ENCODE data around the gene KRTAP10-6.
"Not testable (repeated sequence)": the region's sequence is repeated elsewhere in the genome, so short reads cannot be mapped to it uniquely, and the experiment has no call there.

Gene KRTAP10-6

DNA sequence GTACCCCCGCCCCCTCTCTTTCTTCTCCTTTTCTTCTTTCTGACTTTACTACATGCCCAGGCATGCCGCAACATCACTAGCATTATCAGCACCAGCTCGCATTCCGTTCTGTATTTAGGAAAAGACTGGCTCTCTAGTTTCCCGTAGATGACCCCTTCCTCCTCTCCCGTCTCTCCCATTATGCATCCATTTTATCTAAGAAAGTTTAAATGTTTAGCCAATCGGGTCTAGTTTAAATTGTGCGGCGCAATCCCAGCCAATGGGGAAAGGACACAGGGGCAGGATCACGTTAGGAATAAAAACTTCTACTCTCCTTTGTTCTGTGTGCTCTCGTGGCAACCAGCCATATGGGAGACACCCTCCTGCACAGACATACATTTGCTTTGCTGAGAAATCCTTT, 5.8 kb upstream of the KRTAP10-6 start:
- no peak for DNase-seq (ENCODE audit: low read depth)

DNA sequence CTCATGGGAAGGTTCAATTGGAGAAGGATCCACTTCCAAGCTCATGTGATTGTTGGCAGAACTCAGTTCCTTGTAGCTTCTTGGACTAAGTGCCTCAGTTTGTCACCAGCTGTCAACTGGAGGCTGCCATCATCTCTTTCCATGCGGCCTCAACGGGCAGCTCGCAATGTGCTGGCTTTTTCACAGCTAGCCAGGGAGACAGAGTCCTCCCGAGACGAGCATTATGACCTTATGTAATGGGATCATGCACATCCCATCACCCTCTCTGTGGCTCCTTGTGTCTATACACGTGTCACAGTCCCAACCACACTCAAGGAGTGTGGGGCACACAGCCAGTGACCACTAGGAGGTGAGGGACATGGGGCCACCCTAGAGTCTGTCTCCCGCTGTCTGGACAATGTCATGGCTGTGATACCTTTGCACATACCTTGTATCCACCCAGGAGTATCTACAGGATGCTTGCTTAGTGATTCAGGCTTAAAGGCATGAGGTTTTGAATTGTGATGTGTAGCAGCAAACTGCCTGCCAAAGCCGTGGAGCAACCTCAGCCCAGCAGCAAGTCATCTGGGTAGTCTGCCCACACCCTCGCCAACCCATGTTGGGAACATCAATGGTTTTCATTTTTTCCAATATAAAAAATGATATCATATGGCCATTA, 3.9 kb upstream of the KRTAP10-6 start:
- no peak for DNase-seq (ENCODE audit: low read depth)

DNA sequence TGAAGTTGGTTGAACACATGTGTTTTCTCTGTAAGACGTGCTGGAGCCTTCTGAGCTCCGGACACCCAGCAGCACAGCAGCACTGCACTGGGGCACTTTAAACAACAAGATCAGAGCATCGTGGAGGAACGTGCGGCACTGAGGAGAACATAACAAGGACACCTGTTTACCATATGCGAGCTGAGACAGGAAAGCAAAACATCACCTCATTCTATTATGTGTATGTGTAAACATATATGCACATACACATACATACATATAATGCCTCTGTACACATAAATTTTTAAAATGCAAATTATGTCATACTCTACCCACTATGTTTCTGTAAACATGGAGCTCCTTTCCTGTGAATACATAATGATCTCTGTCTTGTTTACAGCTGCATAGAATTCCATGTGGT, 3.2 kb upstream of the KRTAP10-6 start:
- DNase-seq (ENCODE audit: low read depth) = no peak

DNA sequence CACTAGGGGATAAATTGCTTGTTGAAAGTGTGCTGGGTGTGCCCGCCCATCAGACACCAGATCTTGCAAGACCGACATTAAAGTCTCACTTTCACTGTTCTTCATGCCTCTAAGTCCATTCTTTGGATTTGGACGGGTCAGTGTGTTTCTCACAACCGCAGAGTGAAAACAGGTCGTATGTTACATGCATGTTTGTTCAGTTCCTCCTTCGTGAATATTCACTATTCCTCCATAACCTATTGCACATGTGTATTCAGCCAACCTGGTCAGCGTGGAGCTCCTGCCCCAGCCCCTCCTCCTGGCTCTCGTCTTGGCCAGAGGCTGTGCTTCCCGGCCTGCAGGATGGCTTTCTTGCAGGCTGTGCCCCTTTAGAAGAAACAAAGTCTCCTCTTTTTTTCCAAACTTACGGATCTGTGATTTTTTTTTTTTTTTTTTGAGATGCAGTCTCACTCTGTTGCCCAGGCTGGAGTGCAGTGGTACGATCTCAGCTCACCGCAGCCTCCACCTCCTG, 2.2 kb upstream of the KRTAP10-6 start:
- no peak for DNase-seq (ENCODE audit: low read depth)

DNA sequence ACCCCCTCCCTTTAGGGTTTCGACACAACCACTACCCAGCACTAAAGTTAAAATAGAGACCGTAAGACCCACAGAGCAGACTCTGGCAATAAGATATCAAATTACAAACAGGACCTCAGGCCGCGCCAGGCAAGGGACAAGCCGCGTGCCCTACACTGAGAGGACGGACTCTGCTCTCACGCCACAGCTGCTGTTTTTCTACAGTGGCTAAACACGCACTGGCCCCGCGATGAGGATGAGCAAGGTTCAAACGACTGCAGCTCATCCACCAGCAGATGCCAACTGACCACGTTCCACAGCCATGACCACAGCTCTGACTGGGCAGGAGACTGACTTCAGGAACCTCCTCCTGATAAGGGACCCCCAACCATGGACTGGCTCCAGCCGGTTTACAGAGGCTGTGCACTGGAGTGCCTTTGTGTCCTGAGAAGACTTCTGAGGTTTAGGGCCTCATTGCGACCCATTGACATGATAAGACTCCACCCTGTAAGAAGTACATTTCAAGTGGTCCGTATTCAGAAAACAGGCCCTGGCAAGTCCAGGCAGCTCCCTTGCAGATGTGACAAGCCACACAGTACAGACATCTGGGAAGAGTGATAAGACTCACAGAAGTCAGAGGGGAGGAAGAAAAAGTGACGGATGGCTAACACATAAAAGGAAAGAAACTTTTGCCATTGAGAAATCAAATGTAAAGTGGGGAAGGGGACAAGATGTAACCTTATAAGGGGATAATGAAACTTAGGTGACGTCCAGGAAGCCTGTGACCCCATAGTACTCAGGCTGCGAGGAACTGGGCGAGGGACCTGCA, 1.5 kb upstream of the KRTAP10-6 start:
- DNase-seq (ENCODE audit: low read depth) = no peak

DNA sequence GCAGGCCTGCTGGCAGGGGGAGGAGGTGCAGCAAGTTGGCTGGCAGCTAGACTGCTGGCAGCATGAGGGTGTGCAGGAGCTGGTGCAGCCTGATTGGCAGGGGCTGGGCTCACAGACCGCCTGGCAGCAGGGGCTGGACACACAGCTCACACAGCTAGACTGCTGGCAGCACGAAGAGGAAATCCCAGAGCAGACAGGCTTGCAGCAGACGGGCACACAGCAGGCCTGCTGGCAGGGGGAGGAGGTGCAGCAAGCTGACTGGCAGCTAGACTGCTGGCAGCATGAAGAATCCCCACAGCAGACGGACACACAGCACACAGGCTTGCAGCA, 539 bp downstream of the KRTAP10-6 start:
- not testable (repeated sequence) for DNase-seq (ENCODE audit: low read depth)

DNA sequence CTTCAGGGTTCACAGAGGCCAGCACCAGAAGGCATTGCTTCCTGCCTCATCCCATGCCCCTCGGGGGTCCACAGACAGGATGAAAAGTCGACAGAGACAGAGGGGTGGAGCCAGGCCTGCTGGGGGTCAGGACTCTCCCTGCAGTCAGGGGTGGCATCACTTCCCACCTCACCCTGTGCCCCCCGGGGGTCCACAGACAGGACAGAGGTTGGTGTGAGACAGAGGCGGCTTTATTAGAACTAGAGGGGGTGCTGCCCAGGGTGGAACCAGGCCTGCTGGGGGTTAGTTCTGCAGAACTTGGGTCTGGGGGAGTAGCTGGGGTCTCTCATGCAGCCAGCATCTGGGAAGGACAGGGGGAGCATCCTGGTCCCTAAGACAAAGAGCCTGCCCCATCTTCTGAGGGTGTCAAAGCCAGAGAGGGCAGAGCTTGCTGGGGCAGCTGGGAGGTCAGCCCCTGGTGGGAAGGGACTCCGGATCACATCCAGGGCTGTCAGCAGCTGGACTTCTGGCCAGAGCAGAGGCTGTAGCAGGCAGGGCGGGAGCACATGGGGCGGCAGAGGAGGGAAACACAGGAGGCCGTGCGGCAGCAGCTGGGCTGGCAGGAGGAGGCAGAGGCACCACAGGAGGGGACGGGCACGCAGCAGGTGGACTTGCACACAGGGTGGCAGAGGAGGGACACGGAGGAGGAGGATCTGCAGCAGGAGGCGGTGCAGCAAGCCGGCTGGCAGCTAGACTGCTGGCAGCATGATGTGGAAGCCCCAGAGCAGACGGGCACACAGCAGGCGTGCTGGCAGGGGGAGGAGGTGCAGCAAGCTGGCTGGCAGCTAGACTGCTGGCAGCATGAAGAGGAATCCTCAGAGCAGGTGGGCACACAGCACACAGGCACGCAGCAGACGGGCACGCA, 1.2 kb downstream of the KRTAP10-6 start:
- not testable (repeated sequence) for DNase-seq (ENCODE audit: low read depth)

DNA sequence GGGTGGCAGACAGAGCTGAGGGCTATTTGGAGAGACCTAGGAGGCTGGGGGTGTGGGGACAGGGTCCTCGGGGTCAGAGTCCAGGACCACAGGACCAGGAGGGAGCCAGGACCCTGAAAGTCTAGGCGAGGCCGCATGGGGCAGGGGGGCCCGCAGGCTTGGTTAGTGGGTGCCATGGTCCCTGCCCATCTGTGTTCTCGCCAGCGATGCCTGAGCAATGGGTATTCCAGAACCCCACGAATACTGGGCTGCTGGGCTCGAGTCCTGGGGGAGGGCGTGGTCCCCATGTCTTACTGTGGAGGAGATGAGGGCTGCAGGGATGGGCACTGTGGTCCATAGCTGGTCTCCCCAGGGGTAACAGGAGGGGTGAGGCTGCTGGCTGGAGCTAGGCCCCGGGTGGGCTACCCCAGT, 2.0 kb downstream of the KRTAP10-6 start:
- no peak for DNase-seq (ENCODE audit: low read depth)

DNA sequence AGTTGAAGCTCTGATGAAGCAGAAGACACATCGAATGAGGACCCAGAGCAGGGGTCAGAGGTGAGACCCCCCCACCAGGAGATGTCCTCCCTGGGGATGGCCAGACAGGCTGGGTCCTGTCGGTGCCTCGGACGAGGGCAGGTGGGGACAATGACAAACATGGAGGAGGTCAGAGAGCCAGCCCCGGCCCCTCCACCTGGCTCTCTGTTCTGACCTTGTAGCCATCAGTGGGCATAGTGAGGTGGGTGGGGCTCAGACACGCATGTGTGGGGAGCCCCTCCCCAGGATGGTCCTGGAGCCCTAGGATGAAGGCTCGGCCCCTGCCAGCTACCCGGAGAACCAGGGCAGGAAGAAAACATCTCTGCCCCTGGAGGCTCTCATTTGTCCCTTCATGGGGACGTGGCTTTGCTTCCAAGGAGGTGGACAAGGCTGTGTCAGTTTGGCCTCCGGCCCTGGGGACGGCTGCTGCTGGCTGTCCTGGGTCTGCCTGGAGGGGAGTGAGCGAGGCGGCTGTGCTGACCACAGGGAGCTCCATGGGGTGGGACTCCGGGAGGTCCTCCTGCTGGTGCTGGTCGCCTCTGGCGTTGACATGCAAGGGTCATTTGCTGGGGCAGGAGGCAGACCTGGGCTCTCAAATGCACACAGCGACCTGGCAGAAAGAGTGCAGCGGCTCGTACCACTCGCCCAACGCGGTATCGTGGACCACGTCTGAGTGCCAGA, 2.6 kb downstream of the KRTAP10-6 start:
- DNase-seq (ENCODE audit: low read depth) = no peak

DNA sequence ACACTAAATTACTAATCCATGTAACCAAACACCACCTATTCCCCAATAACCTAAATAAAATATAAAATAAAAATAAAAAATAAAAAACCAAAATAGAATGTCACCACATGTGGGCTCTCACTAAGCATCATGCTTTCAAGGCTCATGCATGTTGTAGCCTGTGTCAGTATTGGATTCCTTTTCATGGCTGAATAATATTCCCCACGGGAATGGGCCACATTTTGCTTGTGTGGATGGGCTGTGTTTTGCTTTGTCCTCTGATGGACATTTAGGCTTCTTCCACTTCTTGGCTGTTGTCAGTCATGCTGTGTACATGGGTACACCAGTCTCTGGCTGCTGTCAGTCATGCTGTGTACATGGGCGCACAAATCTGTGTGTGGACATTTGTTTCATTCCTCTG, 3.2 kb downstream of the KRTAP10-6 start:
- DNase-seq (ENCODE audit: low read depth) = no peak

DNA sequence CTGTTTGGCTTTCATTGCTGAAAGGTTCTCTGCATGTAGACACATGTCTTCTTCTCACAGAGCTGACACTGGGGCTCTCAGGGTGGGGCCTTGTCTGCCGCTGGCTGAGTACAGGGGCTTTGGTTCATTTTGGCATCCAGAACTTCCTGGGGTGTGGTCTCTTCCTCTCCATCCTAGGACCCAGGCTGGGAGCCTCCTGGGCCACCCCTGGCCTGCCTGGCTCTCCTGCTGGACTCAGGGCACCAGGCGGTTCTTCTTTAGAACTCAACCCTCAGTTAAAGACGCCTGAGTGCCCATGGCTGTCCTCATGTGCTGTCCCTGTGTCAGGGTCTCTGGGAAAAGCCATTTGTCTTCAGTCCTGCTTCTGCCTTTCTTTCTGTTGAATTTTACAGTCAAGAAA, 6.4 kb downstream of the KRTAP10-6 start:
- no peak for DNase-seq (ENCODE audit: low read depth)

DNA sequence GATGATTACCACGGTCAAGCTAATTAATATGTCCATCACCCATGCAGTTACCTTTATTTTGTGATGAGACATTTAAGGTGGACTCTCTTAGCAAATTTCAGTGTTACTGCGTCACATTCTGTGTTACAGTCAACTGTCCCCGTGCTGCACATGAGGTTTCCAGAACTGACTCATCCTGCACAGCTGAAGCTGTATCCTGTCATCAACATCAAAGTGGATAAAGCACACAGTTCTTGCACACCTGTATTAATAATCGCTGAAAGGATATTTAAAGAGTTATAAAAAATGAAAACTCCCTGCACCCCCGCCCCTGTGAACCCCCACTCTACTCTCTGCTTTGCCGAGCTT, 8.5 kb downstream of the KRTAP10-6 start:
- DNase-seq (ENCODE audit: low read depth) = peak; percentile 11

DNA sequence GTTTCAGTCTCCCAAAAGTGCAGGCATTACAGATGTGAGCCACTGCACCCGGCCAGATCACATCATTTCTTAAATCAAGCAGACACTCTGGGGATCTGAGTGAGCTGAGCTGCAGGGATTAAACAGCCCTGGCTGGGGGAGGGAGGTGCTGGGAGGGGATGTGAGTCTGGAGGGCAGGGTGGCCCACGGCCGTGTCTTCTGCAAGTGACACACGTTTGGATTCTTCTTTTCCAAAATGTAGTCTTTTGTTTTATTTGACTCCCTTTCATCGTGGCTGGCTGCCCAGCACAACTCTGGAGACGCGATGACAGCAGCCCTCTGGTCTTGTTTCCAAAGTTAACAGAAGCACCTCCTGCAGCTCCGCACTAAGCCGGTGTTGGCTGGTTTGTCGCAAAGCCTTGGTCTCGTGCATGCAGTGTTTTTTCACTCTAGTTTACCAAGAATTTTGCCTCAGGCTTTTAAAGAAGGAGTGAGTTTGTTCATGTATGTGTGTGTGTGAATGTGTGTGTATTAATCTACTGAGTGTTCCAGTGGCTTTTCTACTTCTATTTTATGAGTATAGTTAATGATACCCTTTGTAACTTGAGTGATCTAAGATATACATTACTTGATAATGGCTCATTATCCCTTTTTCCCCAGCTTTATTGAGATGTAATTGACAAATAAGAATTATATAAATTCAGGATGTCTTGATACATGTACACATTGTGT, 9.1 kb downstream of the KRTAP10-6 start:
- no peak for DNase-seq (ENCODE audit: low read depth)

DNA sequence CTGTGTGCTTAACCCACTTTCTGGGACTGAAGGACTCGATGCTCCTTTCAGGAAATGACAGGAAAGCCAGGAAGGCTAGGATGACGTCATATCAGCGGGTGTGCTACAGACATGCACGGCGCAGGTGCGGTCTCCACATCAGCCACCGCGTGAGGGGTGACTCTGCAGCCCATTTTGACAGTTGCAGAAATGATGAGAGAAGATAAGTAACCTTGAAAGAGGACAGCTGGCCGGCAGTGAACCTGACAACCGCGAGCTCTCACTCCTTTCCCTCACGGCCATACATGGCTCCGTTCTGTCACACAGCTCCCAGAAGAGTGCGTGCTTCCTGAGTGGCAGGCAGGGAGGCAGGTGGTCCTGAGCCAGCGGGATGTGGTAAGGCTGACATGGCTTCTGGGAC, 10.2 kb downstream of the KRTAP10-6 start:
- DNase-seq (ENCODE audit: low read depth) = no peak

DNA sequence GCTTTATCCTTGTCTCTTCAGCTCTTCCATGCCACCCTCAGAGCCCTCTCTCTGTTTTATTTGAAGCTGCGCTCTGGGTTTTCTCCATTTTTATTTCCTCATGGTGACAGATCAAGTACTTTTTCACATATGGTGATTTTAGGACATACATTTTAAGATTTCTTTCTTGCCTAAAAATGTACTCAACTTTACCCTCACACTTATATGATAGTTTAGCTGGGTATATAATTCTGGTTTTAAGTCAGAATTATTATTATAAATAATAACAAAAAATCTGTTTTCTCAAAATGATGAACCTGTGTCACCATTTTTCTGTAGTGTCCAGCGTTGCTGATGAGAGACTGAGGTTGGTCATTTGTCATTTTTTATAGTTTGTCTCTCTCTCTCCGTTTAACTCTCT, 11.1 kb downstream of the KRTAP10-6 start:
- DNase-seq (ENCODE audit: low read depth) = no peak

DNA sequence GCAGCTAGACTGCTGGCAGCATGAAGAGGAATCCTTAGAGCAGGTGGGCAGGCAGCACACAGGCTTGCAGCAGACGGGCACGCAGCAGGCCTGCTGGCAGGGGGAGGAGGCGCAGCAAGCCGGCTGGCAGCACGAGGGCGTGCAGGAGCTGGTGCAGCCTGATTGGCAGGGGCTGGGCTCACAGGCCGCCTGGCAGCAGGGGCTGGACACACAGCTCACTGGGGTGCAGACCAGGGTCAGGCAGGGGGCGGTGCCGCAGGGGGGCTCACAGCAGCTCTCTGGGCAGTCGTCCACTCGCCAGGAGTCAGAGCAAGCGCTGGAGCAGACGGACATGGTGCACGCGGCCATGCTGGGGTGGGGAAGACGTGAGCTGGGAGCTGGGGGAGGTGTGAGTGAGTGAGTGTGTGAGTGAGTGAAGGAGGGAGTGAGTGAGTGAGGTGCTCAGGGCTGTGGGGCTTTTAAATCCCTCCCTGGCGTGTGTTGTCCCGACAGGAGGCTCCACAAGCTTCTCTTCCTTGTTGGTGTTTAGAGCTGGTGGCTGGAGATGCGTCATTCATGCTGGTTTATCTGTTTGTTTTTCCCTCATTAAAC, 12.0 kb downstream of the KRTAP10-6 start, which contains the start of gene KRTAP10-5:
Gene KRTAP10-5, minus strand, starts transcription at position 374 of the 591 bp plus-strand sequence. Its CDS starts 26 bp downstream, at position 348.
- DNase-seq (ENCODE audit: low read depth) = not testable (repeated sequence)

DNA sequence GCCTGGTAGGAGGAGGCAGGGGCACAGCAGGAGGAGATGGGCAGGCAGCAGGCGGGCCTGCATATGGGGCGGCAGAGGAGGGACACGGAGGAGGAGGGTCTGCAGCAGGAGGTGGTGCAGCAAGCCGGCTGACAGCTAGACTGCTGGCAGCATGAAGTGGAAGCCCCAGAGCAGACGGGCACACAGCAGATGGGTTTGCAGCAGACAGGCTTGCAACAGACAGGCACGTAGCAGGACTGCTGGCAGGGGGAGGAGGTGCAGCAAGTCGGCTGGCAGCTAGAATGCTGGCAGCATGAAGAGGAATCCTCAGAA, 12.5 kb downstream of the KRTAP10-6 start:
- DNase-seq (ENCODE audit: low read depth) = no peak

DNA sequence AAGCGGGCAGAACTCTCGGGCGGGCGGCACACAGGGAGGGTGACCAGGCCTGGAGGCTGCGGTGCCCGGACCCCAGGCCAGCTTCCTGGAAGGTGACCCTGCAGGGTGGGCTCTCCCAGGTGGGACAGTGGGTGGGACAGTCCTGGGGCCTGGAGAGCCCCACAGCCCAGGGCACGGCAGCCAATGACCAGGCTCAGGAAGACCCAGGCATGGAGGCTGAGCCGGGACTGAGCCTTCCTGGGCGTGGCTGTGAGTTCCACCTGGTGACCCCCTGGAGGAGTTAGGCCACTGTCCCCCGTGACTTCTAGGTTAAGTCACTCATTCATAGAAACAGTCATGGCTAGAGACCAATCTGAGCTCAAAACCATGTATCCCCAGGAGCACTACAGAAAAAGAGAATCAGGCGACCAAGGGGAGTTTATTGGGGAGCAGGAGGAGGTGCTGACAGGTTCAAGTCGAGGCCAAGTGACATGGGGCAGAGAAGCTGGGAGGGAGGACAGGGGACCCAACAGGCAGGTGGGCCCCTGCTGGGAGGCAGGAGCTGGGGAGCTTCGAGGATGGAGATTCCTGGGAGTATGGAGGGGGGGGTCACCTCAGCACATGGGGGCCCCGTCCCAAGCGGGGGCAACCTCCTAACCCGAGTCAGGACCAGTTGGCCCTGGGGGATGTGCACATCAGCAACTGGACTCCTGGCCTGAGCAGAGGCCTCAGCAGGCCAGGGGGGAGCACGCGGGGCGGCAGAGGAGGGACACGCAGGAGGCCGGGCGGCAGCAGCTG, 13.1 kb downstream of the KRTAP10-6 start:
- DNase-seq (ENCODE audit: low read depth) = no peak

DNA sequence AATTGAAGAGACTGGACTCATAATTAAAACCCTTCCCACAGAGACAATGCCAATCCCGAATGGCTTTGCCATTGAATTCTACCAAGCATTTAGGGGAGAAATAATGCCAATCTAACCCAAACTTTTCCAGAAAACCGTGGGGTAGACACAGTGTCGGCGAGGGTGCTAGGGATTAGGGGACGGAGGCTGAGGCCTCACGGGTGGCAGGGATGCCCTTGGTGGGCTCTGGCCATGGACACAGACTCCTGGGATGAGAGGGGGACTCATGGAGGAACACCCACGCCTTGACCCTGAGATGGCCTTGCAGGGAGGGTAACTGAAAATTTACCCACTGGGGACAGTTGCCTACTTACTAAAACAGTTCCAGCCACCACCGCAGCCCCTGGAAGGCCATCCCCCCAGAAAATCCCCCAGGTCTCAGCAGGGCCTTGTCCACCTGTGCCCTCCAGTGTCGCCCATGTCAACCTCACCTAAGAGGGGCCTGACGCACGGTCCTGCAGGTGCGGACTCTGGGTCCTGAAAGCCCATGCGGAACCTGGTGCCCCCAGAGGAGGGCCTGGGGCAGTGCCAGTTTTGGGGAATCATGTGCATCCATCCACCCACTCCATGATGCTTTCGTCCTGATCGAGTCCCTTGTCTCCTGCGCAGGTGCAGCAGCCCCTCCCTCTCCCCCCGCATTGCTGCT, 13.8 kb downstream of the KRTAP10-6 start:
- DNase-seq (ENCODE audit: low read depth) = no peak

DNA sequence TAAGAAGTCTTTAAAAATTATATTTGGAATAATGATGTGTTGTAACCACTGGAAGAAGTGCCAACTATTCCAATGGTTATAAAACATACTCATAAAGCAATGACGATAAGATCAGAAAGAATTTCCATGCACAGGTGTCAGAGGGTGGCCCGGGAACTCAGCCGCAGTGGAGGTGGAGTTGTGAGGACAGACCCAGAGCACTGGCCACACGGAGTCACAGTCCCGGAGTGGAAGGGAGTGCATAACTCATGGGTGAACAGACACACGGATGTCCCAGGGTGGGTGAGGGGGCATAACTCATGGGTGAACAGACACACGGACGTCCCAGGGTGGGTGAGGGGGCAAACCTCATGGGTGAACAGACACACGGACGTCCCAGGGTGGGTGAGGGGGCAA, 16.3 kb downstream of the KRTAP10-6 start:
- DNase-seq (ENCODE audit: low read depth) = no peak
